ENCODE data around the gene PARD6B.

- no peak for TF ChIP-seq CTCF (IDR thresholded peaks at IDR 0.05 in 2 of 3, conservative IDR thresholded peaks at IDR 0.05 in 1 of 3; ENCODE audit: borderline replicate concordance in 1 of 3, insufficient read depth in 1 of 3, low read depth in 2 of 3, low read length in 2 of 3)
- no peak for TF ChIP-seq POLR2A (IDR thresholded peaks at IDR 0.05; ENCODE audit: borderline replicate concordance, extremely low read depth, insufficient read depth, insufficient read length)
- no peak for TF ChIP-seq MAX (IDR thresholded peaks at IDR 0.05)
- TF ChIP-seq EZH2phosphoT487 (IDR thresholded peaks at IDR 0.05; ENCODE audit: borderline replicate concordance), result no peak
- no peak for TF ChIP-seq EZH2 (IDR thresholded peaks at IDR 0.05)
- no peak for TF ChIP-seq CEBPB (IDR thresholded peaks at IDR 0.05; ENCODE audit: low read depth)
- no peak for TF ChIP-seq SIN3A (IDR thresholded peaks at IDR 0.05; ENCODE audit: low read depth)
- no peak for TF ChIP-seq POLR2AphosphoS5 (IDR thresholded peaks at IDR 0.05; ENCODE audit: low read depth, low read length)
- TF ChIP-seq TCF7L2 (IDR thresholded peaks at IDR 0.05; ENCODE audit: borderline replicate concordance, extremely low read depth, insufficient read depth, insufficient read length), result no peak
- TF ChIP-seq ZBTB33 (IDR thresholded peaks at IDR 0.05; ENCODE audit: extremely low read depth, insufficient replicate concordance, low read length), result no peak
- TF ChIP-seq ZNF274 (IDR thresholded peaks at IDR 0.05; ENCODE audit: low read depth, low read length), result no peak
- TF ChIP-seq CBX3 (IDR thresholded peaks at IDR 0.05; ENCODE audit: low read depth), result no peak
These were observed 30.1 kb upstream of the PARD6B start for GRCh38 chr20:50701041-50701963.

All from HCT116 (cell line).